T-helper 1 cell treated with Interleukin-12 subunit alpha and Interleukin-12 subunit beta and Interleukin-4 antibody, amounts not matched to agents 30 ng/mL and 1 ng/mL, for 36 hours (primary cell): ENCODE measurements around the gene TYR. TPM values are rescaled to one million over a fixed set of nuclear protein-coding genes. Genes with fewer than 3 reads are reported as not detected.
"Not testable (repeated sequence)": the region's sequence is repeated elsewhere in the genome, so short reads cannot be mapped to it uniquely, and the experiment has no call there.

Source experiments
- intact Hi-C: fragments of 100-400 bp; cut with micrococcal nuclease; formaldehyde crosslinking; loops from one replicate; pipeline ENCODE4 v1.15.1; 2024
- total RNA-seq: library from RNA; stranded (reverse); gene quantifications from 2 replicates; pipeline ENCODE4 v1.2.3, GENCODE V29; 2022

The TYR gene
- total RNA-seq, 1 donor from 2014 or later = not detected

DNA sequence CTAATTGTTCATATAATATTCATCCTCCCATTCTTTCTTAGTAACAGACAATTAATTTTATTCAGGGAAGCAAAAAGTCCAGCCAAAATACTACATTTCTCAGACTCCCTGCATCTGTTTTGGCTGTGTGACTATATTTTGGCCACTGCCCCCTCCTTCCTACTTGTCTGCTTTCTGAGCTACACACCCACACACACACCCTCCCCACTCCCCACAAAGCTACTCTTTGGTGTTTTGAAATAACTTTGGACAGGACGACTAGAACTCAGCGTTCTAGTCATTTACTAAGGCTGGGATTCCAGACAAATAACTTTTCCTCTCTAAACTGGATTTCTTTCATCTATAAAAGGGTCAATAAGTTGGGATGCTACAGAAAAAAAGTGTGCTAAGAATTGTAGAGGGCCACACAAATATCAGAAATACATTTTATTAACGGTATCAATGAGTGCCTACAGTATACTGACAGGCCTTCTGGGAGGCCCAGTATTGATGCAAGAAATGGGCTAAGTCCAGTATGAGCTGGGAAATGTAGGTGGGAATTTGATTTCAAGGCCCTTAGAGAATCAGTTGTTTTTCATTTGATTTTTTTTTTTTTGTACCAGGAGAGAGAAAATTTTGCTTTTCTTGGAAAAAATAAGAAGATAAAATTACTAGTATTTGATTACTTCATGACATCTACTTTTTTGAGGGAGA, 165.4 kb downstream of the TYR start:
- intact Hi-C loops = not testable (repeated sequence)

Other genes starting within 250 kb of the TYR start
- gene GRM5, start 111.9 kb upstream of the TYR start, total RNA-seq = not detected in 2 replicates